Measurements from ENCODE around the gene POGZ.
A peak's percentile ranks its signal among the peaks of the same experiment; 100 is the strongest.

Gene POGZ

DNA sequence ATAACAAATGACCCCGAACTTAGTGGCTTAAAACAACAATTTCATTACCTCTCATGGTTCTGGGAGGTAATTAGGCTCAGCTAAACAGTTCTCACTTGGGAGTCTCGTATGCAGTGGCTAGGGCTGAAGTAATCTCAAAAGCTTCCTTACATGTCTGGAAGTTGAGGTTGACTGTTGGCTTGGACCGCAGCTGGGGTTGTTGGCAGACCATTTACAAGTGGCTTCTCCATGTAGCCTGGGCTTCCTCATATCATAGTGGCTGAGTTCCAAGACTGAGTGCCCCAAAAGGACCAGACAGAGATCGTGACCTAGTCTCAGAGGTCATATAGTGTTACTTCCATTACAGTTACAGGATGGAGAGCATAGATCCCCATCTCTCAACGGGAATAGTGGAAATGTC is 2.4 kb upstream of the POGZ start:
- TF ChIP-seq CTCF (conservative IDR thresholded peaks at IDR 0.05; ENCODE audit: low read length): no peak
- no peak for DNase-seq (ENCODE audit: low read depth)
- H3K4me3 ChIP-seq (ENCODE audit: low read length): no peak overlapping the region

GRCh38 chr1:151458802-151459330 is 428 bp downstream of the POGZ start:
- DNase-seq (ENCODE audit: low read depth): peak; percentile 65
- TF ChIP-seq CTCF (conservative IDR thresholded peaks at IDR 0.05; ENCODE audit: low read length): no peak
- peak overlapping the region; percentile 80 for H3K4me3 ChIP-seq (ENCODE audit: low read length)

- H3K4me3 ChIP-seq (ENCODE audit: low read length): peak overlapping the region; percentile 91
- DNase-seq (ENCODE audit: low read depth): peak; percentile 90
- TF ChIP-seq CTCF (conservative IDR thresholded peaks at IDR 0.05; ENCODE audit: low read length): no peak
Measured at GRCh38 chr1:151457911-151458801, 1.1 kb downstream of the POGZ start.

- H3K4me3 ChIP-seq (ENCODE audit: low read length): no peak overlapping the region
- peak; percentile 77 for DNase-seq (ENCODE audit: low read depth)
- no peak for TF ChIP-seq CTCF (conservative IDR thresholded peaks at IDR 0.05; ENCODE audit: low read length)
Measured at GRCh38 chr1:151455966-151456365, 3.3 kb downstream of the POGZ start.

DNA sequence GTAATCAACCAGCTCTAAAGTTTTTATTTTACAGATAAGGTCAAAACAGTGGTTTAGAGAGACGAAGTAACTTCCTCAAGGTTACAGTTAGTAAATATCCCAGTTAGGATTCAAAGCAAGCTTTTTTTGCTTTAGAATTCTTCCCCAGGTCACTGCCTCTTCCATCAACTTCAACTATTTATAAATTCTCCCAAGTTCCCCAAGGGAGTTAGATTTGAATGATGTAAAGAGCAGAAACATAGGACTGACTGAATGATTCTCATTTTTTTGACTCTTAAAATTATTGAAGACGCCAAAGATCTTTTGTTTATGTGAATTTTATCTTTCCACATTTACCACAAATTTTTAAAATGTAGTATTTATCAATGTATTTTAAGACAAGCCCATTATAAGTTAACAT is 4.1 kb downstream of the POGZ start:
- no peak overlapping the region for H3K4me3 ChIP-seq (ENCODE audit: low read length)
- no peak for TF ChIP-seq CTCF (conservative IDR thresholded peaks at IDR 0.05; ENCODE audit: low read length)
- peak; percentile 14 for DNase-seq (ENCODE audit: low read depth)

DNA sequence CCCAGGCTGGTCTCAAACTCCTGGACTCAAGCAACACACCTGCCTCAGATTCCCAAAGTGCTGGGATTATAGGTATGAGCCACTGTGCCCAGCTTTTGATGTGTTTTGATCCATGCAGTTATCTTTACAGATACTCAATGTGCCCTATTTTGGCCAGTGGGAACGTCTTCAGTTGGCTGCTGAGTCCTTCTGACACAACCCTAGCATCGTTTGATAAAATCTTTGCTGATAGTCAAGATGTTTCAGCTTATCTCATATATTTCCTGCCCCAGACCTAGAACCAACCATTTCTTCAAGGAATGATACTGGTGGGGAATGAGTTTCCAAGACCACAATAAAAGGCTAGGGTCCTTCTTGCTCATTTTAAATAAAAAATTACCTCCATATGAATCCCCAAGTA is 11.6 kb downstream of the POGZ start:
- TF ChIP-seq CTCF (conservative IDR thresholded peaks at IDR 0.05; ENCODE audit: low read length): no peak
- no peak for DNase-seq (ENCODE audit: low read depth)
- H3K4me3 ChIP-seq (ENCODE audit: low read length): no peak overlapping the region

DNA sequence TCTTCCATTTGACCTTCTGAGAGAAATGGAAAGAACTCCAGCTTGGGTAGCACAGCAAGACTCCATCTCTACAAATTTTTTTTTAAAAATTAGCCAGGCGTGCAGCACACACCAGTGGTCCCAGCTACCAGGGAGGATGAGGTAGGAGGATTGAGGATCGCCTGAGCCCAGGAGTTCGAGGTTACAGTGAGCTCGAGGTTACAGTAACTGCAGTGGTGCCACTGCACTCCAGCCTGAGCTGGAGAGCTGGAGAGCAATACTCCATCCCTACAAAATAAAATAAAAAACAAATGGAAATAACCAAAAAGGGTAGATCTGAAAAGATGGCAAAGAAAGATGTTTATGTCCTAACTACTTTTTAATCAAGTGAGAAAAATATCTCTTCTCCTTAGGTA is 14.5 kb downstream of the POGZ start:
- H3K4me3 ChIP-seq (ENCODE audit: low read length): no peak overlapping the region
- no peak for DNase-seq (ENCODE audit: low read depth)
- no peak for TF ChIP-seq CTCF (conservative IDR thresholded peaks at IDR 0.05; ENCODE audit: low read length)

All from AG10803 (cell line).